Endothelial cell of umbilical vein (primary cell): ENCODE measurements around the gene LENEP. TPM values are rescaled to one million over a fixed set of nuclear protein-coding genes. Genes with fewer than 3 reads are reported as not detected.

Experiments used
- BruUV-seq: library from RNA; stranded (reverse); fragments of 400-500 nt; replicated peaks from 2 replicates; lab custom pipeline; 2021; lab: Mats Ljungman, UMichigan
- CTCF ChIA-PET: fragments of 300-600, 350-600 bp; sonication (Branson Sonifier 250); formaldehyde crosslinking; loops from one replicate; lab custom pipeline; 2021; ENCODE audit warnings: antibody characterized with exemption, inconsistent platforms; lab: Charles Lee
- POLR2A ChIA-PET: fragments of 300-600, 350-600 bp; sonication (Branson Sonifier 250); formaldehyde crosslinking; loops from one replicate; lab custom pipeline; 2021; ENCODE audit warnings: antibody characterized with exemption, inconsistent platforms; lab: Charles Lee
- DNase-seq: peaks from one replicate; pipeline ENCODE4 v3.0.0-alpha.2; 2011; ENCODE audit warnings: low read depth, low spot score
- FAIRE-seq: peaks from 2 replicates; lab custom pipeline; 2011; peaks lifted over from hg19 to GRCh38; lab: Jason Lieb, UNC
- H2AFZ ChIP-seq: 2 replicates; pipeline ENCODE4 v1.6.0; 2012; ENCODE audit warnings: low read depth, low read length, control low read depth, inconsistent platforms
- H3K27ac ChIP-seq: 2 replicates; pipeline ENCODE4 v1.5.1; 2011; ENCODE audit warnings: low read depth, mild to moderate bottlenecking, control low read depth, low read length, moderate library complexity; ENCODE audit not compliant: insufficient read depth
- H3K27me3 ChIP-seq, 2 experiments: 2 replicates each; pipeline versions ENCODE4 v1.6.0 to v1.6.1; 2011; ENCODE audit warnings: low read length in 2 of 2, mixed read lengths in 1 of 2; ENCODE audit not compliant: control insufficient read depth in 2 of 2, insufficient read depth in 2 of 2
- H3K36me3 ChIP-seq, 2 experiments: 2 replicates in 1 of 2; 3 replicates in 1 of 2; pipeline ENCODE4 v1.5.1; 2011; ENCODE audit warnings: low read length in 2 of 2, mild to moderate bottlenecking in 1 of 2, moderate library complexity in 1 of 2; ENCODE audit not compliant: control insufficient read depth in 2 of 2, insufficient read depth in 2 of 2; ENCODE audit errors: extremely low read depth in 1 of 2
- H3K4me1 ChIP-seq: 3 replicates; pipeline ENCODE4 v1.5.1; 2011; ENCODE audit warnings: mild to moderate bottlenecking, low read length; ENCODE audit not compliant: control insufficient read depth, insufficient read depth; ENCODE audit errors: extremely low read depth
- H3K4me2 ChIP-seq: 2 replicates; pipeline ENCODE4 v1.6.1; 2011; ENCODE audit warnings: low read length, control low read depth, mixed read lengths; ENCODE audit not compliant: insufficient read depth
- H3K4me3 ChIP-seq, 3 experiments: fragments of 200-600 bp in 1 of 3; sonication (generic), shearing (Covaris generic) in 1 of 3; replicated peaks in 1 of 3; 2 replicates each; pipeline ENCODE4 v1.5.1; 2011 to 2016; ENCODE audit warnings: control low read depth in 3 of 3, low read length in 3 of 3, mild to moderate bottlenecking in 2 of 3, inconsistent platforms in 1 of 3, low read depth in 1 of 3, moderate library complexity in 1 of 3; ENCODE audit not compliant: insufficient read depth in 1 of 3
- H3K79me2 ChIP-seq: 2 replicates; pipeline ENCODE4 v1.6.0; 2012; ENCODE audit warnings: low read length, inconsistent platforms; ENCODE audit not compliant: control insufficient read depth, insufficient read depth
- H3K9ac ChIP-seq: replicated peaks from 2 replicates; pipeline ENCODE3; 2011; ENCODE audit warnings: low read length, control low read depth; ENCODE audit not compliant: insufficient read depth; ENCODE audit errors: extremely low read depth
- H3K9me1 ChIP-seq: replicated peaks from 3 replicates; pipeline ENCODE4 v1.6.0; 2011; ENCODE audit warnings: mild to moderate bottlenecking, low read length; ENCODE audit not compliant: control insufficient read depth, insufficient read depth; ENCODE audit errors: extremely low read depth
- H3K9me3 ChIP-seq: replicated peaks from 2 replicates; pipeline ENCODE4 v1.5.1; 2012; ENCODE audit warnings: low read length, inconsistent platforms; ENCODE audit not compliant: control insufficient read depth, insufficient read depth
- H4K20me1 ChIP-seq: replicated peaks from 2 replicates; pipeline ENCODE3; 2011; ENCODE audit warnings: mild to moderate bottlenecking, low read length; ENCODE audit not compliant: control insufficient read depth, insufficient read depth; ENCODE audit errors: extremely low read depth
- EZH2 ChIP-seq: IDR thresholded peaks from 2 replicates; pipeline ENCODE4 v1.6.1; 2012; ENCODE audit warnings: borderline replicate concordance, low read depth, mild to moderate bottlenecking, moderate library complexity, low read length, inconsistent platforms; ENCODE audit not compliant: severe bottlenecking
- FOS ChIP-seq: IDR thresholded peaks from 2 replicates; pipeline ENCODE4 v1.6.1; 2011; ENCODE audit warnings: mild to moderate bottlenecking, low read length, moderate library complexity, borderline replicate concordance; ENCODE audit not compliant: insufficient read depth
- GATA2 ChIP-seq: IDR thresholded peaks from 2 replicates; pipeline ENCODE4 v1.7.0; 2011; ENCODE audit warnings: low read depth, mild to moderate bottlenecking, moderate library complexity, mixed read lengths, low read length; ENCODE audit not compliant: insufficient read length, insufficient read depth
- JUN ChIP-seq: IDR thresholded peaks from 2 replicates; pipeline ENCODE4 v1.6.1; 2011; ENCODE audit warnings: borderline replicate concordance, low read depth; ENCODE audit not compliant: insufficient read length, insufficient read depth
- MYC ChIP-seq: IDR thresholded peaks from one replicate; pipeline ENCODE4 v1.6.1; 2011; ENCODE audit warnings: mild to moderate bottlenecking, low read depth, low read length
- POLR2A ChIP-seq: IDR thresholded peaks from 2 replicates; pipeline ENCODE4 v1.6.1; 2012; ENCODE audit warnings: low read depth, mild to moderate bottlenecking, control low read depth, low read length
- POLR2AphosphoS5 ChIP-seq: IDR thresholded peaks from 2 replicates; pipeline ENCODE4 v1.6.1; 2012; ENCODE audit warnings: low read depth, mild to moderate bottlenecking, control low read depth, low read length, moderate library complexity; ENCODE audit not compliant: insufficient read depth
- dilution Hi-C: fragments of 300-500 bp; cut with MboI; formaldehyde crosslinking; loops from one replicate; pipeline ENCODE4 v1.15.0; 2019; ENCODE audit warnings: low sequenced_read_pairs; ENCODE audit not compliant: extremely low pct_ligation_motif_present
- intact Hi-C: fragments of 100-400 bp; cut with micrococcal nuclease; formaldehyde crosslinking; loops from one replicate; pipeline ENCODE4 v1.10.0; 2022
- polyA plus RNA-seq, 4 experiments: library from polyadenylated mRNA; depleted of rRNA in 3 of 4; stranded (reverse) in 3 of 4; unstranded in 1 of 4; fragments of >200 nt; gene quantifications; 2 replicates each; pipeline versions ENCODE4 v1.2.1 to v1.2.3, GENCODE V29; 2011 to 2012; ENCODE audit warnings: missing spikeins in 1 of 4
- total RNA-seq: library from RNA; stranded (reverse); gene quantifications from 2 replicates; pipeline ENCODE4 v1.2.3, GENCODE V29; 2021
- TF ChIP-seq, protein P1 (sequence below), 2 donors: IDR thresholded peaks; 1 replicate in 1 of 2; 2 replicates in 1 of 2; pipeline ENCODE4 v1.5.1; 2011; ENCODE audit warnings: low read length in 2 of 2, mild to moderate bottlenecking in 2 of 2, moderate library complexity in 2 of 2, control low read depth in 1 of 2, inconsistent platforms in 1 of 2, low read depth in 1 of 2; ENCODE audit not compliant: insufficient read depth in 1 of 2; ENCODE audit errors: extremely low read depth in 1 of 2
- TF ChIP-seq, protein P2 (sequence below): IDR thresholded peaks from 2 replicates; pipeline ENCODE4 v1.6.1; 2011; ENCODE audit not compliant: insufficient read depth, insufficient read length

The LENEP gene
- total and polyA plus RNA-seq, 2 donors (not counting 3 experiments of a cell fraction or from before 2014, with no cell fraction given): 0.64 TPM; not detected in 1

DNA sequence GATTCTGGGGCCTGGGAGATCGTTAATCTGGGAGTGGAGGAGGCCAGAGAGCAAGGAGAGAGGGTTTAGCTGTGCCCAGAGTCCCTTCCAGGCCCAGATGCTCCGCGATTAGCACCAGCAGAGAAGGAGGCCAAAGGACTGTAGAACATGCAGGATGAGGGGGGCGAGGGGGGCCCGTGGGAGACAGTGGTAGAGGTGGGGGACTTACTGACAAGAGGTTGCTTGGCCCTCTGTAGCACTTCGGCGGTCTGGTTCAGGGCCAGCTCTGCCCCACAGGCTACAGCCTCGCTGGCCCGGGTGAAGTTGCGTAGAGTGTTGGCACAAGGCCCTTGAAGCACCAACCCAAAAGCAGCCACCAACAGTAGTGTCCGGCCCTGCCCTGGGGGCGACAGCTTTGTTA is 39.5 kb downstream of the LENEP start:
- H3K27me3 ChIP-seq: no peaks in the 10 kb centered on the region
- POLR2A ChIA-PET: no interaction called here
- no peak overlapping the region for H3K27ac ChIP-seq
- no peak for DNase-seq
- H3K9ac ChIP-seq: no peak overlapping the region
- H4K20me1 ChIP-seq: no peaks in the 10 kb centered on the region
- dilution Hi-C loops: no loop called here
- H2AFZ ChIP-seq: no peak overlapping the region
- H3K9me1 ChIP-seq: no peaks in the 10 kb centered on the region
- intact Hi-C loops: no loop called here
- no peaks in the 10 kb centered on the region for H3K36me3 ChIP-seq
- no peak for FAIRE-seq
- H3K79me2 ChIP-seq: no peaks in the 10 kb centered on the region
- H3K4me3 ChIP-seq: no peak overlapping the region
- H3K9me3 ChIP-seq: no peaks in the 10 kb centered on the region
- CTCF ChIA-PET: interaction anchor here (1.2 to 3.1 kb wide), 4 partner anchors 12 to 31 kb away, joined by 3 to 12 read pairs (median 6); partner anchors contain the start of genes ADAM15 and EFNA4
- TF ChIP-seq FOS: no peak
- no peak for TF ChIP-seq JUN
- TF ChIP-seq, protein P1, sequence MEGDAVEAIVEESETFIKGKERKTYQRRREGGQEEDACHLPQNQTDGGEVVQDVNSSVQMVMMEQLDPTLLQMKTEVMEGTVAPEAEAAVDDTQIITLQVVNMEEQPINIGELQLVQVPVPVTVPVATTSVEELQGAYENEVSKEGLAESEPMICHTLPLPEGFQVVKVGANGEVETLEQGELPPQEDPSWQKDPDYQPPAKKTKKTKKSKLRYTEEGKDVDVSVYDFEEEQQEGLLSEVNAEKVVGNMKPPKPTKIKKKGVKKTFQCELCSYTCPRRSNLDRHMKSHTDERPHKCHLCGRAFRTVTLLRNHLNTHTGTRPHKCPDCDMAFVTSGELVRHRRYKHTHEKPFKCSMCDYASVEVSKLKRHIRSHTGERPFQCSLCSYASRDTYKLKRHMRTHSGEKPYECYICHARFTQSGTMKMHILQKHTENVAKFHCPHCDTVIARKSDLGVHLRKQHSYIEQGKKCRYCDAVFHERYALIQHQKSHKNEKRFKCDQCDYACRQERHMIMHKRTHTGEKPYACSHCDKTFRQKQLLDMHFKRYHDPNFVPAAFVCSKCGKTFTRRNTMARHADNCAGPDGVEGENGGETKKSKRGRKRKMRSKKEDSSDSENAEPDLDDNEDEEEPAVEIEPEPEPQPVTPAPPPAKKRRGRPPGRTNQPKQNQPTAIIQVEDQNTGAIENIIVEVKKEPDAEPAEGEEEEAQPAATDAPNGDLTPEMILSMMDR (IDR thresholded peaks at IDR 0.05; ENCODE audit: extremely low read depth in 1 of 2, insufficient read depth in 1 of 2, low read depth in 1 of 2, low read length in 2 of 2): no peak
- no peak for TF ChIP-seq POLR2A
- TF ChIP-seq, protein P2, sequence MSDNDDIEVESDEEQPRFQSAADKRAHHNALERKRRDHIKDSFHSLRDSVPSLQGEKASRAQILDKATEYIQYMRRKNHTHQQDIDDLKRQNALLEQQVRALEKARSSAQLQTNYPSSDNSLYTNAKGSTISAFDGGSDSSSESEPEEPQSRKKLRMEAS: no peak
- no peak for TF ChIP-seq EZH2
- TF ChIP-seq POLR2AphosphoS5: no peak
- TF ChIP-seq MYC: no peak
- no peak for TF ChIP-seq GATA2
- no TSS peak for BruUV-seq
- H3K4me1 ChIP-seq: no peaks in the 10 kb centered on the region
- H3K4me2 ChIP-seq: no peak overlapping the region
